Mammary epithelial cell (primary cell): ENCODE data around the gene RIC1.

ENCODE experiments used
- CTCF ChIP-seq, 2 donors: IDR thresholded peaks in 1 of 2; conservative IDR thresholded peaks in 1 of 2; 2 replicates each; pipeline ENCODE4 v1.5.1; 2011 to 2012; ENCODE audit warnings: inconsistent platforms in 2 of 2, low read length in 2 of 2, mild to moderate bottlenecking in 2 of 2, control low read depth in 1 of 2, low read depth in 1 of 2; ENCODE audit not compliant: insufficient read depth in 1 of 2; ENCODE audit errors: extremely low read depth in 1 of 2
- EZH2 ChIP-seq: IDR thresholded peaks from 2 replicates; pipeline ENCODE4 v1.6.1; 2012; ENCODE audit warnings: low read length, inconsistent platforms, borderline replicate concordance

GRCh38 chr9:5614192-5614591 is 14.7 kb upstream of the RIC1 start:
- TF ChIP-seq CTCF (conservative IDR thresholded peaks at IDR 0.05 in 1 of 2, IDR thresholded peaks at IDR 0.05 in 1 of 2; ENCODE audit: extremely low read depth in 1 of 2, insufficient read depth in 1 of 2, low read depth in 1 of 2, low read length in 2 of 2) (no peak), EZH2 (no peak)
